Measurements from ENCODE around the gene CBLC.

DNA sequence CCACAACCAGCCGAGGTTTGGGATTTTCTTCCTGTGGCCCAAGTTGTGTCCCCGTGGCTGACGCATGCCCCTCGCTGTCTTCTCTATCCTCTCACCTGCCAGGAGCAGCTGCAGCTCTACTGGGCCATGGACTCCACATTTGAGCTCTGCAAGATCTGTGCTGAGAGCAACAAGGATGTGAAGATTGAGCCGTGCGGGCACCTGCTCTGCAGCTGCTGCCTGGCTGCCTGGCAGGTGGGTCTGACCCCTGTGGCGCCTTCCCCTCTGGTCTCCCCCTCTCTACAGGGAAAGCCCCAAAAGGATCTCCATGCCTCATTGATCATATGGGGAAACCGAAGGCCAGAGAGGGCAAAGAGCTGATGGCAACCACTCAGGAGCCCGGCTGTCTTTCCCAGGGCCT lies 14.6 kb downstream of the CBLC start:
- TF ChIP-seq, protein P1, sequence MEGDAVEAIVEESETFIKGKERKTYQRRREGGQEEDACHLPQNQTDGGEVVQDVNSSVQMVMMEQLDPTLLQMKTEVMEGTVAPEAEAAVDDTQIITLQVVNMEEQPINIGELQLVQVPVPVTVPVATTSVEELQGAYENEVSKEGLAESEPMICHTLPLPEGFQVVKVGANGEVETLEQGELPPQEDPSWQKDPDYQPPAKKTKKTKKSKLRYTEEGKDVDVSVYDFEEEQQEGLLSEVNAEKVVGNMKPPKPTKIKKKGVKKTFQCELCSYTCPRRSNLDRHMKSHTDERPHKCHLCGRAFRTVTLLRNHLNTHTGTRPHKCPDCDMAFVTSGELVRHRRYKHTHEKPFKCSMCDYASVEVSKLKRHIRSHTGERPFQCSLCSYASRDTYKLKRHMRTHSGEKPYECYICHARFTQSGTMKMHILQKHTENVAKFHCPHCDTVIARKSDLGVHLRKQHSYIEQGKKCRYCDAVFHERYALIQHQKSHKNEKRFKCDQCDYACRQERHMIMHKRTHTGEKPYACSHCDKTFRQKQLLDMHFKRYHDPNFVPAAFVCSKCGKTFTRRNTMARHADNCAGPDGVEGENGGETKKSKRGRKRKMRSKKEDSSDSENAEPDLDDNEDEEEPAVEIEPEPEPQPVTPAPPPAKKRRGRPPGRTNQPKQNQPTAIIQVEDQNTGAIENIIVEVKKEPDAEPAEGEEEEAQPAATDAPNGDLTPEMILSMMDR (conservative IDR thresholded peaks at IDR 0.05) = no peak
- TF ChIP-seq EZH2 (IDR thresholded peaks at IDR 0.05; ENCODE audit: low read depth) = no peak

Data from PC-9 (cell line).